ENCODE measurements around the gene PDE6D. TPM values are rescaled to one million over a fixed set of nuclear protein-coding genes. Genes with fewer than 3 reads are reported as not detected.

Gene PDE6D
- total and polyA plus RNA-seq, 2 of the 13 experiments (the other 11 are each of a cell fraction or from before 2014, with no cell fraction given), result 14.1 to 23.2 TPM

DNA sequence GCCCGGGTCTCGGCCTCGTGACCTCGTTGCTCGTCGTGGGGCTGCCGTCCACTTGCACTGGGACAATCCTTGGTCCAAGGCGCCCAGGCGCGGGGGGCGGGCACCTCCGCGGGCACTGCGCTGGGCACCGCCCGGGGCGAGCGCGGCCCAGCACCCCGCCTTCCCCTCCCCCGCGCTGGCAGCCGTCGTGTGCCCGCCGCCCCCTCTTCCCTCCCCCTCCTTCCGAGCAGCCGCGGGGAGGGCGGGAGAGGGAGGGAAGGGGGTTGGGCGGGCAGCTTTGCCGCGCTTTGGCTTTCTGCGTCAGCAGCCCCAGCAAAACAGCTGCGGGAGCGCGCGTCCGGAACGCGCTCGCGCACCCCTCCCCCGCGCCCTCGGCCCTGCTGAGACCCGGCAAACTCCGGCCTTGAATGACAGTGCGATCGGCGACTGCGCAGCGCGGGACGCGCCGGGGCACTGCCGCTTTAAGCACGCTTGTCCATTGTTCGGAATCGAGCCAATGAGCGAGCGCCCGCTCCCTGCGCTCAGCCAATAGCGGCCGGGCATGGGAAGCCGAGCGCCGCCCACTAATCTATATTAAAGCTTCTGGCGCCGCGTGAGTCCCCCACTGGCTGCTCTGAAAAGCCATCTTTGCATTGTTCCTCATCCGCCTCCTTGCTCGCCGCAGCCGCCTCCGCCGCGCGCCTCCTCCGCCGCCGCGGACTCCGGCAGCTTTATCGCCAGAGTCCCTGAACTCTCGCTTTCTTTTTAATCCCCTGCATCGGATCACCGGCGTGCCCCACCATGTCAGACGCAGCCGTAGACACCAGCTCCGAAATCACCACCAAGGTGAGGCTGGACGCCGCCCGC, 72.9 kb downstream of the PDE6D start, which contains the start of gene PTMA (continued):
- TF ChIP-seq, protein P1, sequence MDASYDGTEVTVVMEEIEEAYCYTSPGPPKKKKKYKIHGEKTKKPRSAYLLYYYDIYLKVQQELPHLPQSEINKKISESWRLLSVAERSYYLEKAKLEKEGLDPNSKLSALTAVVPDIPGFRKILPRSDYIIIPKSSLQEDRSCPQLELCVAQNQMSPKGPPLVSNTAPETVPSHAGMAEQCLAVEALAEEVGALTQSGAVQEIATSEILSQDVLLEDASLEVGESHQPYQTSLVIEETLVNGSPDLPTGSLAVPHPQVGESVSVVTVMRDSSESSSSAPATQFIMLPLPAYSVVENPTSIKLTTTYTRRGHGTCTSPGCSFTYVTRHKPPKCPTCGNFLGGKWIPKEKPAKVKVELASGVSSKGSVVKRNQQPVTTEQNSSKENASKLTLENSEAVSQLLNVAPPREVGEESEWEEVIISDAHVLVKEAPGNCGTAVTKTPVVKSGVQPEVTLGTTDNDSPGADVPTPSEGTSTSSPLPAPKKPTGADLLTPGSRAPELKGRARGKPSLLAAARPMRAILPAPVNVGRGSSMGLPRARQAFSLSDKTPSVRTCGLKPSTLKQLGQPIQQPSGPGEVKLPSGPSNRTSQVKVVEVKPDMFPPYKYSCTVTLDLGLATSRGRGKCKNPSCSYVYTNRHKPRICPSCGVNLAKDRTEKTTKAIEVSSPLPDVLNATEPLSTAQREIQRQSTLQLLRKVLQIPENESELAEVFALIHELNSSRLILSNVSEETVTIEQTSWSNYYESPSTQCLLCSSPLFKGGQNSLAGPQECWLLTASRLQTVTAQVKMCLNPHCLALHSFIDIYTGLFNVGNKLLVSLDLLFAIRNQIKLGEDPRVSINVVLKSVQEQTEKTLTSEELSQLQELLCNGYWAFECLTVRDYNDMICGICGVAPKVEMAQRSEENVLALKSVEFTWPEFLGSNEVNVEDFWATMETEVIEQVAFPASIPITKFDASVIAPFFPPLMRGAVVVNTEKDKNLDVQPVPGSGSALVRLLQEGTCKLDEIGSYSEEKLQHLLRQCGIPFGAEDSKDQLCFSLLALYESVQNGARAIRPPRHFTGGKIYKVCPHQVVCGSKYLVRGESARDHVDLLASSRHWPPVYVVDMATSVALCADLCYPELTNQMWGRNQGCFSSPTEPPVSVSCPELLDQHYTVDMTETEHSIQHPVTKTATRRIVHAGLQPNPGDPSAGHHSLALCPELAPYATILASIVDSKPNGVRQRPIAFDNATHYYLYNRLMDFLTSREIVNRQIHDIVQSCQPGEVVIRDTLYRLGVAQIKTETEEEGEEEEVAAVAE (CRISPR knock-in tag; IDR thresholded peaks at IDR 0.05; ENCODE audit: borderline replicate concordance), result no peak
- TF ChIP-seq RFX5 (IDR thresholded peaks at IDR 0.05; ENCODE audit: low read depth, low read length), result 0 out of 2 replicates have a peak, but pooled peaks have one; percentile 16
- 0 out of 2 replicates have a peak, but pooled peaks have one; percentile 55 for TF ChIP-seq NAIF1 (CRISPR knock-in tag; IDR thresholded peaks at IDR 0.05; ENCODE audit: borderline replicate concordance)
- TF ChIP-seq MAFF (IDR thresholded peaks at IDR 0.05; ENCODE audit: low read depth, low read length), result no peak
- TF ChIP-seq THYN1 (CRISPR knock-in tag; IDR thresholded peaks at IDR 0.05; ENCODE audit: borderline replicate concordance, low read depth), result no peak
- TF ChIP-seq ZNF709 (CRISPR knock-in tag; IDR thresholded peaks at IDR 0.05), result peak; percentile 94
- peak; percentile 99 for TF ChIP-seq DR1 (CRISPR knock-in tag; IDR thresholded peaks at IDR 0.05)
- TF ChIP-seq ZNF557 (CRISPR knock-in tag; IDR thresholded peaks at IDR 0.05), result peak; percentile 94; the same call in 1 of the 2 replicates
- no peak for TF ChIP-seq ZFAT (CRISPR knock-in tag; conservative IDR thresholded peaks at IDR 0.05)
- peak; percentile 14 for TF ChIP-seq FOXA3 (CRISPR knock-in tag; IDR thresholded peaks at IDR 0.05)
- TF ChIP-seq HNRNPLL (IDR thresholded peaks at IDR 0.05; ENCODE audit: low read depth, low read length, poor library complexity, severe bottlenecking), result peak; percentile 58
- peak; percentile 30 for TF ChIP-seq PPARG (CRISPR knock-in tag; conservative IDR thresholded peaks at IDR 0.05)
- TF ChIP-seq, protein P2, sequence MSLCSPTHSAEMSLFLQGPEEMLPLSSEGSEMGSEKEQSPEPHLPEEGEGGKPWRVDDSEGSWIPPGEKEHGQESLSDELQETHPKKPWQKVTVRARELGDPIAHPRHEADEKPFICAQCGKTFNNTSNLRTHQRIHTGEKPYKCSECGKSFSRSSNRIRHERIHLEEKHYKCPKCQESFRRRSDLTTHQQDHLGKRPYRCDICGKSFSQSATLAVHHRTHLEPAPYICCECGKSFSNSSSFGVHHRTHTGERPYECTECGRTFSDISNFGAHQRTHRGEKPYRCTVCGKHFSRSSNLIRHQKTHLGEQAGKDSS (CRISPR knock-in tag; IDR thresholded peaks at IDR 0.05; ENCODE audit: borderline replicate concordance, low read depth), result 0 out of 2 replicates have a peak, but pooled peaks have one; percentile 23
- TF ChIP-seq, protein P3, sequence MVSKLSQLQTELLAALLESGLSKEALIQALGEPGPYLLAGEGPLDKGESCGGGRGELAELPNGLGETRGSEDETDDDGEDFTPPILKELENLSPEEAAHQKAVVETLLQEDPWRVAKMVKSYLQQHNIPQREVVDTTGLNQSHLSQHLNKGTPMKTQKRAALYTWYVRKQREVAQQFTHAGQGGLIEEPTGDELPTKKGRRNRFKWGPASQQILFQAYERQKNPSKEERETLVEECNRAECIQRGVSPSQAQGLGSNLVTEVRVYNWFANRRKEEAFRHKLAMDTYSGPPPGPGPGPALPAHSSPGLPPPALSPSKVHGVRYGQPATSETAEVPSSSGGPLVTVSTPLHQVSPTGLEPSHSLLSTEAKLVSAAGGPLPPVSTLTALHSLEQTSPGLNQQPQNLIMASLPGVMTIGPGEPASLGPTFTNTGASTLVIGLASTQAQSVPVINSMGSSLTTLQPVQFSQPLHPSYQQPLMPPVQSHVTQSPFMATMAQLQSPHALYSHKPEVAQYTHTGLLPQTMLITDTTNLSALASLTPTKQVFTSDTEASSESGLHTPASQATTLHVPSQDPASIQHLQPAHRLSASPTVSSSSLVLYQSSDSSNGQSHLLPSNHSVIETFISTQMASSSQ (IDR thresholded peaks at IDR 0.05; ENCODE audit: low read depth), result no peak
- TF ChIP-seq, protein P3 (CRISPR knock-in tag; IDR thresholded peaks at IDR 0.05; ENCODE audit: borderline replicate concordance), result peak; percentile 61; the same call in 1 of the 2 replicates
- TF ChIP-seq SYNCRIP (IDR thresholded peaks at IDR 0.05; ENCODE audit: insufficient read depth, low read depth, low read length), result no peak
- TF ChIP-seq ZNF724P (CRISPR knock-in tag; IDR thresholded peaks at IDR 0.05; ENCODE audit: borderline replicate concordance), result no peak
- peak; percentile 75; the same call in 1 of the 2 replicates for TF ChIP-seq ZNF205 (CRISPR knock-in tag; IDR thresholded peaks at IDR 0.05)
- peak; percentile 11; the same call in 1 of the 2 replicates for TF ChIP-seq ETV5 (CRISPR knock-in tag; IDR thresholded peaks at IDR 0.05; ENCODE audit: borderline replicate concordance)
